GM12878 (cell line): ENCODE results near the gene PSMB7. TPM values are rescaled to one million over a fixed set of nuclear protein-coding genes. Genes with fewer than 3 reads are reported as not detected.

Experiments
- ATAC-seq: fragments of 200-7000 bp; cut with Tn5 transposase; 3 replicates; pipeline ENCODE4 v1.9.1; 2020; ENCODE audit warnings: mild to moderate bottlenecking, moderate library complexity
- BruUV-seq: library from RNA; stranded (reverse); fragments of 400-500 nt; replicated peaks from 2 replicates; lab custom pipeline; 2021; lab: Mats Ljungman, UMichigan
- CTCF ChIA-PET: fragments of 300-600 bp; sonication (Branson Sonifier 250); formaldehyde crosslinking; extraction: SDS; loops from one replicate; lab custom pipeline; 2021; ENCODE audit warnings: inconsistent platforms; lab: Yijun Ruan, JAX
- POLR2A ChIA-PET: fragments of 350-600 bp; formaldehyde crosslinking; extraction: SDS; loops from one replicate; lab custom pipeline; 2021; ENCODE audit warnings: inconsistent platforms; lab: Charles Lee
- RAD21 ChIA-PET: fragments of 300-600 bp; sonication (Branson Sonifier 250); formaldehyde crosslinking; loops from one replicate; lab custom pipeline; 2023; ENCODE audit warnings: antibody characterized with exemption; ENCODE audit not compliant: unreplicated experiment; lab: Charles Lee
- SMC1A ChIA-PET: fragments of 300-600 bp; sonication (Branson Sonifier 250); formaldehyde crosslinking; loops from one replicate; lab custom pipeline; 2023; ENCODE audit not compliant: unreplicated experiment, uncharacterized antibody; lab: Charles Lee
- DNase-seq: peaks from one replicate; pipeline ENCODE4 v3.0.0-alpha.2; 2011; ENCODE audit warnings: low read depth, low spot score
- FAIRE-seq: peaks from 3 replicates; lab custom pipeline; 2011; peaks lifted over from hg19 to GRCh38; lab: Jason Lieb, UNC
- H2AFZ ChIP-seq: 2 replicates; pipeline ENCODE4 v1.6.0; 2011; ENCODE audit warnings: low read depth, low read length, control low read depth; ENCODE audit not compliant: control insufficient read depth
- H3K27ac ChIP-seq: 2 replicates; pipeline ENCODE4 v1.5.1; 2011; ENCODE audit warnings: control low read depth; ENCODE audit not compliant: control insufficient read depth, insufficient read depth
- H3K27me3 ChIP-seq, 2 experiments: replicated peaks in 1 of 2; 2 replicates each; pipeline versions ENCODE4 v1.6.0 to v1.6.1; 2011; ENCODE audit warnings: low read length in 1 of 2; ENCODE audit not compliant: control insufficient read depth in 2 of 2, insufficient read depth in 2 of 2
- H3K36me3 ChIP-seq, 2 experiments: 2 replicates each; pipeline ENCODE4 v1.5.1; 2011; ENCODE audit warnings: low read length in 1 of 2; ENCODE audit not compliant: control insufficient read depth in 2 of 2, insufficient read depth in 2 of 2
- H3K4me1 ChIP-seq: 2 replicates; pipeline ENCODE4 v1.6.1; 2011; ENCODE audit warnings: mild to moderate bottlenecking, low read length, moderate library complexity, mixed read lengths; ENCODE audit not compliant: control insufficient read depth, insufficient read depth
- H3K4me2 ChIP-seq: 2 replicates; pipeline ENCODE4 v1.6.0; 2011; ENCODE audit warnings: control low read depth; ENCODE audit not compliant: control insufficient read depth, insufficient read depth
- H3K4me3 ChIP-seq: fragments of 200-600 bp; sonication (generic); 2 replicates; pipeline ENCODE4 v1.5.1; 2016
- H3K79me2 ChIP-seq: 2 replicates; pipeline ENCODE4 v1.6.0; 2011; ENCODE audit warnings: low read length; ENCODE audit not compliant: control insufficient read depth, insufficient read depth
- H3K9ac ChIP-seq: 2 replicates; pipeline ENCODE4 v1.8.0; 2011; ENCODE audit warnings: low read length, control low read depth, mixed read lengths; ENCODE audit not compliant: control insufficient read depth, insufficient read depth
- H3K9me3 ChIP-seq: replicated peaks from 3 replicates; pipeline ENCODE4 v1.5.1; 2011; ENCODE audit warnings: mild to moderate bottlenecking, low read length; ENCODE audit not compliant: control insufficient read depth, insufficient read depth
- H4K20me1 ChIP-seq: 2 replicates; pipeline ENCODE4 v1.6.0; 2011; ENCODE audit not compliant: control insufficient read depth, insufficient read depth
- BRCA1 ChIP-seq: IDR thresholded peaks from 2 replicates; pipeline ENCODE4 v1.6.1; 2011; ENCODE audit warnings: low read depth, low read length, improper control_type of control experiment
- CEBPB ChIP-seq, 2 experiments: fragments of 150-350 bp in 1 of 2; IDR thresholded peaks; 2 replicates each; pipeline ENCODE4 v1.6.1; 2012 to 2014; ENCODE audit warnings: low read depth in 2 of 2, low read length in 2 of 2, borderline replicate concordance in 1 of 2, inconsistent platforms in 1 of 2
- CREM ChIP-seq: IDR thresholded peaks from 2 replicates; pipeline ENCODE4 v1.6.1; 2014; ENCODE audit warnings: antibody characterized with exemption, low read depth
- PAX5 ChIP-seq: IDR thresholded peaks from 2 replicates; pipeline ENCODE4 v1.6.1; 2011; ENCODE audit warnings: low read depth, low read length, borderline replicate concordance
- POLR2AphosphoS2 ChIP-seq: IDR thresholded peaks from 2 replicates; pipeline ENCODE4 v1.6.1; 2011; ENCODE audit warnings: low read depth, mild to moderate bottlenecking, low read length, improper control_type of control experiment, moderate library complexity
- RUNX3 ChIP-seq: IDR thresholded peaks from 2 replicates; pipeline ENCODE4 v1.6.1; 2012; ENCODE audit warnings: low read length, inconsistent platforms
- ZNF24 ChIP-seq: fragments of 450-650 bp; IDR thresholded peaks from 2 replicates; pipeline ENCODE4 v1.6.1; 2017; ENCODE audit warnings: antibody characterized with exemption, mild to moderate bottlenecking
- WGBS: methylation state at CpG from one replicate; pipeline ENCODE4 v1.1.6; 2016; ENCODE audit warnings: low lambda C conversion rate; ENCODE audit not compliant: insufficient replicate concordance, insufficient coverage; ENCODE audit errors: missing lambda C conversion rate; 5-methylcytosine and 5-hydroxymethylcytosine counted together
- in situ Hi-C: fragments of 300-500 bp; cut with MboI; formaldehyde crosslinking; loops from 9 replicates; pipeline ENCODE4 v1.14.3; 2018; ENCODE audit warnings: mixed read lengths
- intact Hi-C: fragments of 100-400 bp; cut with micrococcal nuclease; formaldehyde crosslinking; loops from one replicate; pipeline ENCODE4 v1.14.2; 2022; ENCODE audit not compliant: unreplicated experiment
- polyA plus RNA-seq, 11 experiments: library from polyadenylated mRNA; depleted of rRNA in 4 of 11; unstranded in 6 of 11; stranded (reverse) in 5 of 11; fragments of >200 nt; fragmentation: Nextera tagmentation in 4 of 11; fragmentation: Illumina TruSeq in 1 of 11; extraction: Ambion mirVana in 4 of 11; extraction: Trizol in 1 of 11; gene quantifications; 1 replicate in 1 of 11; 2 replicates in 10 of 11; pipeline versions ENCODE4 v1.2.1 to v1.2.3, GENCODE V29; 2011 to 2016; ENCODE audit warnings: inconsistent platforms in 2 of 11, missing spikeins in 2 of 11, low read depth in 1 of 11
- total RNA-seq, 4 experiments: library from RNA; depleted of rRNA in 3 of 4; stranded (reverse); fragments of >200 nt in 3 of 4; fragmentation: Illumina TruSeq in 1 of 4; extraction: Trizol in 1 of 4; gene quantifications; 2 replicates each; pipeline versions ENCODE4 v1.2.1 to v1.2.3, GENCODE V29; 2013 to 2021
- TF ChIP-seq, protein P1 (sequence below): fragments of 450-650 bp; IDR thresholded peaks from 2 replicates; pipeline ENCODE4 v1.6.1; 2017; ENCODE audit warnings: mild to moderate bottlenecking
- TF ChIP-seq, protein P2 (sequence below): fragments of 450-650 bp; formaldehyde crosslinking; IDR thresholded peaks from 2 replicates; pipeline ENCODE4 v1.4.0; 2022; ENCODE audit warnings: mild to moderate bottlenecking, moderate library complexity

PSMB7 gene
- total and polyA plus RNA-seq, 10 of the 15 experiments (the other 5 are each of a cell fraction or from before 2014, with no cell fraction given) = 174 to 564 (median 268) TPM

DNA sequence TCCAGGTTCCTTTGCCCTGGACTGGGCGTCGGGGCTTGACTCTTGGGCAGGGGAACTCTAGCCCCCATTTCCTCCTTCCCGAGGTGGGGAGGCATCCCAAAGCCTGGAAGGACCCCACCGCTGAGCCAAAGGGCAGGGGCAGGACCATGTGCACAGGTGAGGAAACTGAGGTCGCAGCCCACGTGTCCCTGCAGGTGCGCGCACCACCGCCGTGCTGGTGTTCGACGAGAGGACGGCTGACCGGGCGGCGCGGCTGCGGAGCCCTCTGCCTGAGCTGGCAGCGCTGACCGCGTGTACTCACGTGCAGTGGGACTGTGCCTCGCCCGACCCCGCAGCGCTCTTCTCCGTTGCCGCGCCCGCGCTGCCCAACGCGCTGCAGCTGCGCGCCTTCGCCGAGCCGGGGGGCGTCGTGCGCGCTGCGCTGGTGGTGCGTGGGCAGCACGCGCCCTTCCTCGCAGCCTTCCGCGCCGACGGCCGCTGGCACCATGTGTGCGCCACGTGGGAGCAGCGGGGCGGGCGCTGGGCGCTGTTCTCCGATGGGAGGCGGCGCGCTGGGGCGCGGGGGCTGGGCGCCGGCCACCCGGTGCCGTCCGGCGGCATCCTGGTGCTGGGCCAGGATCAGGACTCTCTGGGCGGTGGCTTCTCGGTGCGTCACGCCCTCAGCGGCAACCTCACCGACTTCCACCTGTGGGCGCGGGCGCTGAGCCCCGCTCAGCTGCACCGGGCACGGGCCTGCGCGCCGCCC, 37.8 kb upstream of the PSMB7 start (continued):
- no peak for TF ChIP-seq CEBPB (IDR thresholded peaks at IDR 0.05; ENCODE audit: borderline replicate concordance in 1 of 2, low read depth in 2 of 2, low read length in 2 of 2)
- TF ChIP-seq, protein P1, sequence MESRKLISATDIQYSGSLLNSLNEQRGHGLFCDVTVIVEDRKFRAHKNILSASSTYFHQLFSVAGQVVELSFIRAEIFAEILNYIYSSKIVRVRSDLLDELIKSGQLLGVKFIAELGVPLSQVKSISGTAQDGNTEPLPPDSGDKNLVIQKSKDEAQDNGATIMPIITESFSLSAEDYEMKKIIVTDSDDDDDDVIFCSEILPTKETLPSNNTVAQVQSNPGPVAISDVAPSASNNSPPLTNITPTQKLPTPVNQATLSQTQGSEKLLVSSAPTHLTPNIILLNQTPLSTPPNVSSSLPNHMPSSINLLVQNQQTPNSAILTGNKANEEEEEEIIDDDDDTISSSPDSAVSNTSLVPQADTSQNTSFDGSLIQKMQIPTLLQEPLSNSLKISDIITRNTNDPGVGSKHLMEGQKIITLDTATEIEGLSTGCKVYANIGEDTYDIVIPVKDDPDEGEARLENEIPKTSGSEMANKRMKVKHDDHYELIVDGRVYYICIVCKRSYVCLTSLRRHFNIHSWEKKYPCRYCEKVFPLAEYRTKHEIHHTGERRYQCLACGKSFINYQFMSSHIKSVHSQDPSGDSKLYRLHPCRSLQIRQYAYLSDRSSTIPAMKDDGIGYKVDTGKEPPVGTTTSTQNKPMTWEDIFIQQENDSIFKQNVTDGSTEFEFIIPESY = no peak
- no peak for TF ChIP-seq CREM
- no peak for TF ChIP-seq RUNX3

DNA sequence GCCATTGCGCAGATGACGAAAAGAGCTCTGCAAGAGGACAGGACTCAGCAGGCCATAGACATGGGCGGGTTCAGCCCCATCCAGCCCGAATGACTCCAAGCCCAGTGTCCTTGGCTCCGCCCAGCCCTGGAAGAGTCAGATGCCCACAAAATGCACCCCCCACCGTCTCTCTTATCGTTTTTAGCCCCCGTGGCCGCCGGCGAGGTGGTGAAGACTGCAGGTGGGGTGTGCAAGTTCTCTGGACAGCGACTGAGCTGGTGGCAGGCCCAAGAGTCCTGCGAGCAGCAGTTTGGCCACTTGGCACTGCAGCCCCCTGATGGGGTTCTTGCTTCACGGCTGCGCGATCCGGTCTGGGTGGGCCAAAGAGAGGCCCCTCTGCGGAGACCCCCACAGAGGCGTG, 37.1 kb upstream of the PSMB7 start:
- Histone ChIP-seq H3K4me3 (no peak overlapping the region), H3K27me3 (peaks cover 5 to 9% of the 10 kb centered on the region in 2 experiments; a peak in 3 of 4 replicates), H4K20me1 (no peaks in the 10 kb centered on the region), H3K36me3 (no peaks in the 10 kb centered on the region), H2AFZ (no peak overlapping the region), H3K4me2 (no peak overlapping the region), H3K27ac (no peak overlapping the region), H3K9ac (no peak overlapping the region), H3K9me3 (no peaks in the 10 kb centered on the region), H3K4me1 (no peaks in the 10 kb centered on the region), H3K79me2 (no peaks in the 10 kb centered on the region)
- BruUV-seq = no TSS peak
- FAIRE-seq (no peak), DNase-seq (no peak), ATAC-seq (no peak)
- intact Hi-C loops = no loop called here
- in situ Hi-C loops = no loop called here
- 49% methylated on average over 19 of the region's 19 CpGs for WGBS
- ChIA-PET POLR2A (no interaction called here), CTCF (no interaction called here), SMC1A (no interaction called here), RAD21 (no interaction called here)
- TF ChIP-seq BRCA1 (no peak), PAX5 (no peak), POLR2AphosphoS2 (no peak), ZNF24 (no peak)
- TF ChIP-seq, protein P2, sequence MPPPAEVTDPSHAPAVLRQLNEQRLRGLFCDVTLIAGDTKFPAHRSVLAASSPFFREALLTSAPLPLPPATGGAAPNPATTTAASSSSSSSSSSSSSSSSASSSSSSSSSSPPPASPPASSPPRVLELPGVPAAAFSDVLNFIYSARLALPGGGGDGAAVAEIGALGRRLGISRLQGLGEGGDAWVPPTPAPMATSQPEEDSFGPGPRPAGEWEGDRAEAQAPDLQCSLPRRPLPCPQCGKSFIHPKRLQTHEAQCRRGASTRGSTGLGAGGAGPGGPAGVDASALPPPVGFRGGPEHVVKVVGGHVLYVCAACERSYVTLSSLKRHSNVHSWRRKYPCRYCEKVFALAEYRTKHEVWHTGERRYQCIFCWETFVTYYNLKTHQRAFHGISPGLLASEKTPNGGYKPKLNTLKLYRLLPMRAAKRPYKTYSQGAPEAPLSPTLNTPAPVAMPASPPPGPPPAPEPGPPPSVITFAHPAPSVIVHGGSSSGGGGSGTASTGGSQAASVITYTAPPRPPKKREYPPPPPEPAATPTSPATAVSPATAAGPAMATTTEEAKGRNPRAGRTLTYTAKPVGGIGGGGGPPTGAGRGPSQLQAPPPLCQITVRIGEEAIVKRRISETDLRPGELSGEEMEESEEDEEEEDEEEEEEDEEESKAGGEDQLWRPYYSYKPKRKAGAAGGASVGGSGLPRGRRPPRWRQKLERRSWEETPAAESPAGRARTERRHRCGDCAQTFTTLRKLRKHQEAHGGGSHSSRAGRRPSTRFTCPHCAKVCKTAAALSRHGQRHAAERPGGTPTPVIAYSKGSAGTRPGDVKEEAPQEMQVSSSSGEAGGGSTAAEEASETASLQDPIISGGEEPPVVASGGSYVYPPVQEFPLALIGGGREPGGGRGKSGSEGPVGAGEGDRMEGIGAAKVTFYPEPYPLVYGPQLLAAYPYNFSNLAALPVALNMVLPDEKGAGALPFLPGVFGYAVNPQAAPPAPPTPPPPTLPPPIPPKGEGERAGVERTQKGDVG (CRISPR knock-in tag) = no peak
- TF ChIP-seq, all 136 proteins: peak for 0
